ENCODE measurements around the gene RNASEL.
"Not testable (repeated sequence)": the region's sequence is repeated elsewhere in the genome, so short reads cannot be mapped to it uniquely, and the experiment has no call there.

The RNASEL gene

GRCh38 chr1:182560392-182560984 is 28.6 kb downstream of the RNASEL start:
- DNase-seq: no peak

GRCh38 chr1:182556279-182556678 is 32.8 kb downstream of the RNASEL start:
- no peak for DNase-seq

GRCh38 chr1:182555493-182555892 is 33.6 kb downstream of the RNASEL start:
- no peak for DNase-seq

GRCh38 chr1:182552527-182552926 is 36.5 kb downstream of the RNASEL start:
- DNase-seq: no peak

GRCh38 chr1:182549811-182550210 is 39.2 kb downstream of the RNASEL start:
- no peak for DNase-seq

- no peak for DNase-seq
These were observed 39.7 kb downstream of the RNASEL start for GRCh38 chr1:182549346-182549745.

- DNase-seq: no peak
These were observed 55.2 kb downstream of the RNASEL start for GRCh38 chr1:182533896-182534295.

GRCh38 chr1:182528206-182528605 is 60.9 kb downstream of the RNASEL start:
- not testable (repeated sequence) for DNase-seq

GRCh38 chr1:182527680-182528079 is 61.4 kb downstream of the RNASEL start:
- no peak for DNase-seq

GRCh38 chr1:182525342-182525741 is 63.7 kb downstream of the RNASEL start:
- DNase-seq: no peak

Data from activated CD4-positive, alpha-beta T cell treated with anti-CD3 and anti-CD28 coated beads for 1 hour (primary cell).